Measurements from ENCODE around the gene P2RX7.

P2RX7 gene

DNA sequence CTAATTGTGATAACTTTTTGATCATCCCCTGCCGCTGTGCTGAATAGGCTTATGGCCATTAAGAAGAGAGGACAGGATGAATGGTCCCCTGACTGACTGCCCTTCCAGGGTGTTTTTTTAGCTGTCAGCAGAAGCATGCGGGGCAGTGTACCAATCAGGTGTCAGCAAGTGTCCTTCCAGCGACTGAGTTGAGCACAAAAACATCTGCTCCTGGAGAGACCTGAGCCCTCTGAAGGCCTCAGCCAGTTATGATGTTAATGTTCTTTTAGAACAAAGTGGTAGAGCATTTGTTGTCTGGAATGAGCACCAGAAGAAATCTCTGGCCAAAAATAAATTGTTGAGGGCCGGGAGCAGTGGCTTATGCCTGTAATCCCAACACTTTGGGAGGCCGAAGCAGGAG is 37.5 kb downstream of the P2RX7 start:
- H3K27ac ChIP-seq (ENCODE audit: low read depth, low read length): no peak overlapping the region
- TF ChIP-seq CTCF (IDR thresholded peaks at IDR 0.05; ENCODE audit: insufficient read depth, low read length, poor library complexity, severe bottlenecking): no peak
- no peaks in the 10 kb centered on the region for H3F3A ChIP-seq (ENCODE audit: insufficient read depth)
- no peaks in the 10 kb centered on the region for H3K36me3 ChIP-seq (ENCODE audit: low read length)
- H3K9ac ChIP-seq (ENCODE audit: low read length): no peak overlapping the region
- no peak overlapping the region for H3K4me2 ChIP-seq (ENCODE audit: low read depth, low read length, poor library complexity, severe bottlenecking)
- no peak overlapping the region for H3K4me3 ChIP-seq (ENCODE audit: insufficient read depth, low read length, poor library complexity, severe bottlenecking)
- H3K27me3 ChIP-seq (ENCODE audit: low read length): no peaks in the 10 kb centered on the region
- no peaks in the 10 kb centered on the region for H4K20me1 ChIP-seq (ENCODE audit: low read depth, low read length)
- no peaks in the 10 kb centered on the region for H3K9me3 ChIP-seq (ENCODE audit: insufficient read depth, low read length)
- H2AFZ ChIP-seq (ENCODE audit: low read depth, low read length, severe bottlenecking): no peak overlapping the region
- H3K9me2 ChIP-seq (replicated peaks; ENCODE audit: insufficient read depth, low read length): no peaks in the 10 kb centered on the region
- H3K79me2 ChIP-seq (ENCODE audit: insufficient read depth, low read length): no peaks in the 10 kb centered on the region

DNA sequence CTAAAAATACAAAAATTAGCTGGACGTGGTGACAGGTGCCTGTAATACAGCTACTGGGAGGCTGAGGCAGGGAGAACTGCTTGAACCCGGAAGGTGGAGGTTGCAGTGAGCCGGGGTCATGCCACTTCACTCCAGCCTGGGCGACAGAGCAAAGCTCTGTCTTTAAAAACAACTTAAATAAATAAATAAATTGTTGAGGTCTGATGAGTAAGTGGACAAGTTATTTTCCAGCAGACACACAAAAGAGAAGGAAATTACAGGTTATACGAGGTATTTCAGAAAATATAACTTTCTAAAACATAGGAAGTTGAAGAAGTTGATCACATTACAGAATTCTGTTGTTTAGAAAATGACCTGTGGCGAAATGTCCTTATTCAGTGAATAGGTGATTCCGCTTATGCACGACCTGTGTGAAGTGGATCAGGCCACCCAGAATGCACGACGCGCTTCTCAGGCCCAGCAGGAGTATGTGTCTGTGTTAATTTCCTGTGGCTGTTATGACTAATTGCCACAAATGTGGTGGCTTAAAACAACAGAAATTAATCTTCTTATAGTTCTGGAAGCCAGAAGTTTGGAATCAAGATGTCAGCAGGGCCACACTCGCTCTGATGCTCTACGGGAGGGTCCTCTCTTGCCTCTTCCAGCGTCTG is 38.1 kb downstream of the P2RX7 start:
- Histone ChIP-seq H3F3A (ENCODE audit: insufficient read depth) (no peaks in the 10 kb centered on the region), H3K9me3 (ENCODE audit: insufficient read depth, low read length) (no peaks in the 10 kb centered on the region), H2AFZ (ENCODE audit: low read depth, low read length, severe bottlenecking) (no peak overlapping the region), H3K79me2 (ENCODE audit: insufficient read depth, low read length) (no peaks in the 10 kb centered on the region), H3K27ac (ENCODE audit: low read depth, low read length) (no peak overlapping the region), H4K20me1 (ENCODE audit: low read depth, low read length) (no peaks in the 10 kb centered on the region), H3K9me2 (replicated peaks; ENCODE audit: insufficient read depth, low read length) (no peaks in the 10 kb centered on the region), H3K27me3 (ENCODE audit: low read length) (no peaks in the 10 kb centered on the region), H3K4me3 (ENCODE audit: insufficient read depth, low read length, poor library complexity, severe bottlenecking) (no peak overlapping the region), H3K36me3 (ENCODE audit: low read length) (no peaks in the 10 kb centered on the region), H3K4me2 (ENCODE audit: low read depth, low read length, poor library complexity, severe bottlenecking) (no peak overlapping the region), H3K9ac (ENCODE audit: low read length) (no peak overlapping the region)
- TF ChIP-seq EZH2phosphoT487 (conservative IDR thresholded peaks at IDR 0.05; ENCODE audit: low read length) (no peak), CTCF (IDR thresholded peaks at IDR 0.05; ENCODE audit: insufficient read depth, low read length, poor library complexity, severe bottlenecking) (no peak)

GRCh38 chr12:121172145-121172544 is 39.5 kb downstream of the P2RX7 start:
- Histone ChIP-seq H3K4me2 (ENCODE audit: low read depth, low read length, poor library complexity, severe bottlenecking) (no peak overlapping the region), H3K79me2 (ENCODE audit: insufficient read depth, low read length) (no peaks in the 10 kb centered on the region), H3K27ac (ENCODE audit: low read depth, low read length) (no peak overlapping the region), H3K4me3 (ENCODE audit: insufficient read depth, low read length, poor library complexity, severe bottlenecking) (no peak overlapping the region), H3K9ac (ENCODE audit: low read length) (no peak overlapping the region), H3K27me3 (ENCODE audit: low read length) (no peaks in the 10 kb centered on the region), H3F3A (ENCODE audit: insufficient read depth) (no peaks in the 10 kb centered on the region), H4K20me1 (ENCODE audit: low read depth, low read length) (no peaks in the 10 kb centered on the region), H2AFZ (ENCODE audit: low read depth, low read length, severe bottlenecking) (no peak overlapping the region), H3K9me3 (ENCODE audit: insufficient read depth, low read length) (no peaks in the 10 kb centered on the region), H3K9me2 (replicated peaks; ENCODE audit: insufficient read depth, low read length) (no peaks in the 10 kb centered on the region), H3K36me3 (ENCODE audit: low read length) (no peaks in the 10 kb centered on the region)
- no peak for TF ChIP-seq CTCF (IDR thresholded peaks at IDR 0.05; ENCODE audit: insufficient read depth, low read length, poor library complexity, severe bottlenecking)
- no peak for TF ChIP-seq EZH2phosphoT487 (conservative IDR thresholded peaks at IDR 0.05; ENCODE audit: low read length)
